DMS53 treated with DMSO at 0.1 percent for 48 hours (cell line): Measurements from ENCODE around the gene ERC2.

Experiments
- DNase-seq: peaks from one replicate; lab custom pipeline; 2025; ENCODE audit not compliant: unreplicated experiment; lab: John Stamatoyannopoulos, UW

The ERC2 gene

DNA sequence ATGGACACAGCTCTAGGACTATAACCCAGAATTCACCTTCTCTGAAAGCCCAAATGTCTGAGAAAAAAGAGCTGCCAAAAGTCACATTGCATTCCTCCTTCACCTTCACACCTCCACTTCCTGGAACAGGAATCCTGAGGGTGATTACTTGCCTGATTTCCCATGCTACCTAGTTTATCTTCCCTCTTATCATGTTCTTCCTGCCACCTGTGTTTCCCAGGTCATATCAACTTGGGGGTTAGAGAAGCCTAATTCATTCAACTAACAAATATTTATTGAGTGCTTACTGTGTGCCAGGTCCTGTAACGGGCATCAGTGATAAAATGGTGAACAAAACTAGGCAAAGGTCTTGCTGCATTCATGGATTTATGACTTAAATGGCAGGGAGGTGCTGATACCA, 701.5 kb downstream of the ERC2 start:
- DNase-seq, result no peak

DNA sequence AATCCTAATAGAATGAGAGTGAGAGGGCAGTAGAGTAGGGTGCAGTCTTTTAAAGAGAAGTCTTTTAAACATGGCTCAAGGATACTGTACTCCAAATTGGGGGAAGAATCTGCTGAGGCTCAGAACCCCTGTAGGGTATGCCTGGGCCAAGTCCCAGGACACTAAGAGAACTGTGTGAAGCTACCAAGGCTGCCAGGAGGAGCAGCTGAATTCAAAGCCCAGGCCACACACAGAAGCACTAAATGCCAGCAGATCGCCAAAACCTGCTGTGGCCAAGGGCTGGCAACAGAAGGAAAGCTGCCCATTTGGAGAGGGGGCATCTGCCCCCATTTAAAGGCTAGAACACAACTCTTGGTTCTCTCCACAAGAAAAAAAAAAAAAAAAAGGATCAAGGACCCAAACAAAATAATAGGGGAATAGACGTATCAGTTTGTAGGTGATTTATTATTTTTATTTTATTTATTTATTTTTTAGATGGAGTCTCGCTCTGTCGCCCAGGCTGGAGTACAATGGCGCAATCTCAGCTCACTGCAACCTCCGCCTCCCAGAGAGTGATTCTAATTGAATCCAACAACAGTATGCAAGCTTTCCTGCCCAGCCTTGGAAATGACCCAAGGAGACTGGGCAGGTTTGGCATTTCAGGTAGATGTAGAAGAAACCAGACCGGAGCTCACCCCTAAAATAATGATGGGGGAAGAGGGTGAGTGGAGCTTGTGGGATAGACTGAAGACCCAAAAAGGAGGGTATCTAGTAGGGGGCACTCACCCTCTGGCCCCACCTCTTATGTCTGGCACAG, 702.2 kb downstream of the ERC2 start:
- no peak for DNase-seq

DNA sequence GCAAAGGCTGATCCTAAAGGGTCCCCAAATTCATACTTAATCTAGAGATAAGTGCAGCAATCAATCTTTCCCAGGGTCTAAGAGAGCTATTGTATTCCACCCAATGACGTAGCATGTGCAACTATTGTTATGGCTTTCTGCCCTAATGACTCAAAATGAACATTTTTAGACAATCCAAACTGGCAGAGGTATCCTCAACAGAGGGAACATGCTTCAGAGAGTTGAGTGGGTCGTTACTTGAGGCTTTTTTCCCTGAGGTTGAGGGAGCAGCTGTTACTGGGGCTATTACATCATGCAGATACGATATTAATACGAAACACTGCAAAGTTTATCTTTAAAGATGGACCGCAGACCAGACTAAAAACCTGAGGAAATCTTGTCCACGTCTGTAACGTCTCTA, 702.9 kb downstream of the ERC2 start:
- no peak for DNase-seq

DNA sequence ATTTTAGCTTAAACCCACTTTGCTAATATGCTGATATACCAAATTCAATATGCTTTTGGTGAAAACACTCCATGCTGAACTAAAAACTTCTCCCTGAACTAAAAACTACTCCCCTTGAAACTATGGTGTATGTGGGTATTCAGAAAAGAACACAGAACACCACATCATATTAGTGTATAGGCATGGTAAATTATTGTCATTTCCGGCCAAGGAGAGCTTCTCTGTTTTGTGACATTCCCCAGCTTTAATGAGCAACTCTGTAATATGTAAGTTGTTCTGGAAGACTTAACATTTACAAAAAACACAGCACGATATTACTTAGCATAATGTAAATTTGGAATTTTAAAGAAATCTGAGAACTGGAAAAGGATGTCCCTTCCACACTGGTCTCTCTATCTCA, 711.3 kb downstream of the ERC2 start:
- no peak for DNase-seq

DNA sequence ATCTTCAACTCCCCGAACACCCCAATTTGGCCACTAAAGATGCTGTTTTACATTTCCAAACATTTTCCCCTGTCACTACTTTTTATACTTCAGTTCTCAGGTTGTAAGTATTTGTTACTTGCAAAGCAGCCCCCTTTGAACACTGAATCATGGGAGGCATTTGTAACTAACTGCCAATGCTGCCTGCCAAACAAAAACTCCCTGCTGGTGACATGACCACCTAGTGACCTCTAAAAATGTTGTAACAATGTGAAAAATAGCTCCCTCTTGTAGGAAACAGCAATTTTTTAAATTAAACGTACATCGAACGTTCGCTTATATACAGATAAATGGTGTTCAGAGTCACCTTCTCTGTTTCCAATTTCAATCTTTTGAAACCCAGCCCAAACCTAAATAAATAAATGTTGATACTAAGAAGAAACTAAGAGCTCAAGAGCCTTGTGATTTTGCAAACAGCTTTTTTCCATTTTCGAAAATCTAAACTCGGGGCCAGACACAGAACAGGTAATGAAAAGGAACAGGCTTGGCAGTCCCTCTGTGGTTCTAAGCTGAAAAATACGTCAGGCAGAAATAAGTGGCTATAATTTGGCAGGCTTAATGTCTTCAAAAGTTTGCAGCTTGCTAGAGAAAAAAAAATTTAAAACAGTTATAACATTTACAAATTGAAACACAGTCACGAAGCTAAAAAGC, 712.6 kb downstream of the ERC2 start:
- no peak for DNase-seq

DNA sequence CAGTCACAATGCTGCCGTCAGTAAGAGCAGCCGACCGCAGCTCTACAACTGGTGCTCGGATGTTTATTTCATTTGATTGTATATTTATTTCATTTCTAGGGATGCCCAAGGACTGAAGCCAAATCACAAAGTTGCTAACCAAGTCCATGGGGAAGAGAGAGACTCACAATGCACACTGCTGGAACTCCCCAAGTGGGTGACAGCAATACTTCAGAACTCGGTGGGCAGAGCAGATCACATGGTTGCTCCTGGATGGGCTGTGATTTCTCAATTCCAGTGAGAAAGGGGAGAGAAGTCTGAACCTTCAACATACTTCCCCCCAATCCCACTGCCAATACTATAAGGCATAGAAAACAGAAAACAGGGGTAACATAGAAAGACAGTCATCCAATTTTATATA, 715.4 kb downstream of the ERC2 start:
- DNase-seq, result no peak

DNA sequence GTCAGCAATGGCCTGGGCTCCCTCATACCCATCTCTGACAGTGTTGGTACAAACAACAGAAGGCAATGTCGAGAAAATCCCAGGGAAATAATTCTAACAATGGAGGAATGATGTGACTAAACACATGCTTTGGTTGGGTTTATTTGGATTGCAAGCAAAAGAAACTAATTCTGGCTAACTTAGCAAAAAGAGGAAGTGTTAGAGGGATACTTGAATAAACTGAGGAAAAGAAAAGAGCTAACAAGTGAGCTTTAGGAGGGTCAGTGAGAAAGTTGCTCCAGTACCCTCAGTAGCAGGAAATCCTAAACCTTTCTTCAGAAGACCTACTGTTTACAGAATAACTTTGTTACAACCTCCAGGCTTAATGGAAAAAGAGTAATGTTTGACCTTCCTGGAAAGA, 716.5 kb downstream of the ERC2 start:
- DNase-seq, result no peak

DNA sequence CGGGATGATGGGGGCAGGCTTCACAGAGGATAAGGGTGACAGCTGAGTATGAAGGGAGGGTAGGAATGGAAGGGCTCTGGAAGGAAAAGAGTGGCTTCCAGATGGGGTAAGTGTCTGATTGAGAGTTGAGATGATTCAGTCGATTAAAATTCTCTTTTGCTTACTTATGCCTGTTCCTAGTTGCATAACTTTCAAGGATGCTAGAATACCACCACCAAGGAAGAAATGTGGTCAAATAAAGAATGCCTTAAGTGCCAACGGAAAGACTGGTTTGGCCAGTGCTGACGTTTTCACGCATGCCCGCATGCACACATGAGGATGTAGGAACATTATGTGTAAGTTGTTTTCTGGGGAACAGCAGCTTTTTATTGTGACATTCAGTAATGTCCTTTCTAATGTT, 717.7 kb downstream of the ERC2 start:
- DNase-seq, result no peak

DNA sequence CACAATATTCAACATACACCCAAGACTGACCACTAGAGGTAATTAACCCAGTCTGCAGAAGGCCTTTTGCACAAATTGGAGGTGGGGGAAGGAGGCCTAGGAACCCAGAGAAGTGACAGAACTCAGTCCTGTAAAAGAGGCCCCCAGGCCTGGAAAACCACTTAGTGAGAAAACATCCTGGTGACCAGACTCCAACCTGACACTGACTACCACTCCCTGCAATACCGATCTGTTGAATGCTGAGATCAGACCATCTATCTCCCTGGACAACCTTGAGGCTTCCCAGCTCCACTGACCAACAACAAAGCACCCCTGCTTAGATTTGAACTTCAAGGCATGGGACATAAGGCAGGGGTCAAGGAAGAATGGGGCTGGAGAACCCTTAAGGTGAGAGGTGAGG, 719.2 kb downstream of the ERC2 start:
- DNase-seq, result no peak

DNA sequence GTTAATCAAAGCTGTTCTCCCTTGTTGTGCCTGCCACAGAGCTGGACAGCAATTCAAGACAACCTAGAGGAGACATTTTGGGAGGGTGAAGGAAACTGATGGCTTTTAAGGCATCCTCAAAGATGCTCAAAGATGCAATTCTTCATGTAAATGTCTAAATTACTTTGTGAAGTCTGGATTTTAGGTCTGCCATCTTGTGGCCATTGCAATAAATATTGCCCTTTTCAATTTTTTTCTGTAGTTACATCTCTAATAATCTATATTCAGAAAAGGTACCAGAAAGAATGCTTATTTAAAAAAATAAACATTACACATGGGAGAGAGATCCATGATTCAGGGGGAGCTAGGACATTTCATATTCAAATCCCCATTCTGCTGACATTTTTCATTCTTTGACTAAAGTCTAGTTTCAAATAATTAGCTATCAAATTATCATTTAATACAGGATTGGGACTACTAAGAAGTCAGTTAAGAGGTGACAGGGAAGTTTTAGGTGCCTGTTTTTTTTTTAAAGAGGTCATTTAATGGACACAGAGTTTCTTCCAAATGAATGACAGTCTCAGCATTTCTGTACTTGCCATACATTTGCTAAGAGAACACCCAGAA, 721.4 kb downstream of the ERC2 start:
- no peak for DNase-seq

DNA sequence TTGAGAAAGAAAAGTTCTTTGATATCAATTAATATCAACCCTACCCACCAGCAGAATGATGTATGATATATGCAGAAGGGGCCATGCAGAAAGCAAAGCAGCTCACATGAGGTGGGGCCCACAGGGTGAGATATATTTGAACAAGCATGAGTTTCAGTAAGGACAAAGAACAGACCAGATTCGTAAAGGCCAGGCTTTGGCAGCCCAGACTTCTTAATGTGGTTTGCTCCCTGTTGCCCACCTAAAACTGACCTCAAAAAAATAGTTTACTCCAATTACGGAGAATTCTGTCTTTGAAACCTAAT, 725.5 kb downstream of the ERC2 start:
- DNase-seq, result no peak

DNA sequence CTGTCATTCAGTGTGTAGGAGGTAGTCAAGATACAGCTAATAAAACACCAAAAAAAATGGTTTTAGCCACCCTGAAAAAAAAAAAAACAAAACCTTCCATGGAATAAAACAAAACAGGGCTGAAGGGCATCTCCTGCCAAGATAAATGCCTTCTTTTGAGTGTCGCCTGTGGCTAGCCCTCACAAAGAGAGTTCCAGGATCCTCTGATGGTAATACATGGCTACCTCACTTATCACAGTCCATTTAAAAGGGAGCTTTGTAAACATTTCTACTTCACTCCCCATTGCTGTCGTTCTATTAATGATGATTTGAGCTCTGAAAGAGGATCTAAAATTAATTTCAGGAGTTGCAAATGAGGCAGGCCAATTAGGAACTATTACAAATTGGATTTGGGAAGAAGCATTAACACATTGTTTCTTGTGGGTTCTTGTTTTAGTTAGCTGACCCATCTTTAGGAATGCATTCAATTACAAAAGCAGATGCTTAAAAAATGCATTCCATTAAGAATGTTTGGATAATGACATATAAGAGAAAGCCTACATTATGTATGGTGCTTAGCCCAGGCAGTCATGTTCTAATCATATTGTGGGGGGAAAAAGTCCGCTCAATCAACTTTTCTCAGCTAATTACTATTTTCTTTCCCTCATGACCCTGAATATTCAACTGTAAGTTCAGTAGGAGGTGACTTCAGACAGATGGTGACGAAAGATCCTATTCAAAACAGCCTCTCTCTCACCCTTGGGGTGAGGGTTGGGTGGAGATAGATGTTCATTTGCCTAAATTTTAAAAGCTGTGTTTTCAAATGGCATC, 726.0 kb downstream of the ERC2 start:
- no peak for DNase-seq

DNA sequence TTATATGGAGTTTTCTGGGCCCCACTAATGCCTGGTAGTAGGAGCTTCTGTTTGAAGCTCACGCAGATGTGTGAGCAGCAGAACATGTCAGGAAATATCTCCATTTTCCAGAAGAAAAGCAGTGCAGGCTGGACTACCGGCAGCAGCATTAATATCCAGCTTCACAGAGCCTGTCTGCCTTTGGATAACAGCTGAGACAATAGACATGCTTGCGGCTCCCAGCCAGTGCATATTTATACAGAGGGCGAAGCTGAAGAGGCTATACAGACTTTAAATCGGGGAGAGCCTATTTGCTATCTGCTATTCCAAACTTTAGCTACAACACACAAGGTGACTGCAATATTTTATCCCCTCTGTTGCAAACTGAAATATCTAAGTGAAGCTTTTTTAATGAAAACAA, 731.1 kb downstream of the ERC2 start:
- no peak for DNase-seq

DNA sequence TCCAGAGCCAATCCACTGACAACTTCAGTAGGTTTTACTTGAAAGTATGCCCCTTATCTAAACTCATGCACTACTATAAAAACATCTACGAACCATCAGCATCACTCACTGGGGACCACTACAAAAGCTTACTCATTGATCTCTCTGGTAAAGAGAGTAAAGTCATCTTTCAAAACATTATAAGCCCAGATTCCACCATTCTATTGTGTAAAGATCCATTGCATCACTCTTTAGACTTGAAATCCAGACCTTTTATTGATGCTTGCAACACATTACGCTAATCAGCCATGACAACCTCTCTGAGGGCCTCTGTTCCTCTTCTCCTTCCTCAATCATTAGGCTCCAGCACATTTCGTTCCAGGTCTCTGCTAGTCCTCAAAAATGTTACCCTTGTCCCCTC, 732.3 kb downstream of the ERC2 start:
- DNase-seq, result no peak

DNA sequence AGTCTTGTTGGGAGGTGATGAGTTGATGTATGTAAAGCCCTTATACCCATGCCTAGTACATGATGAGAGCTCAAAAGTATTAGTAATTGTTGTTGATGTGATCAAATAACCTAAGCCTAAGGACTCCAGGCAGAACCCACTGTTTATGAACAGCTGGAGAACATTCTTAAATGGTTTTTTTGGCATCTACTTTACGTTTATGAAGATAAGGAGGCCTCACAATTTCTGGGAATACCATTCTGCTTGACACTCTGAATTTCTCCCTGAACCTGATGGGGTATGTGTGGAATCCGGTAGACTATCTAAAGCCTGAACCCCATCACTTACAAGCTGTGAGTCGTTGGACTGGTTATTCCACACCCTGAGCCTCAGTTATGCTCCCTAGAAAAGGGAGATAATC, 736.5 kb downstream of the ERC2 start:
- no peak for DNase-seq

DNA sequence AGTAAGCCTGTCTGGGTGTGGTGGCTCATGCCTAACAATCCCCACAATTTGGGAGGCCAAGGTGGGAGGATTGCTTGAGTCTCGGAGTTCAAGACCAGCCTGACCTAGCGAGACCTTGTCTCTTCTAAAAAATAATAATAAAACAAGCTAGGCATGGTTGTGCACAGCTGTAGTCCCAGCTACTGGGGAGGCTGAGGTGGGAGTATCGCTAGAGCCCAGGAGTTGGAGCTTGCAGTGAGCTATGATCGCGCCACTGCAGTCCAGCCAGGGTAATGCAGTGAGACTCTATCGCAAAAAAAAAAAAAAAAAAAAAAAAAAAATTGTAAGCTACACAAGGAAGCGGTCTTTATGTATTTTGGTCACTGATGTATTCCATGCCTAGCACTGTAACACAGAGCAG, 738.7 kb downstream of the ERC2 start:
- DNase-seq, result no peak

DNA sequence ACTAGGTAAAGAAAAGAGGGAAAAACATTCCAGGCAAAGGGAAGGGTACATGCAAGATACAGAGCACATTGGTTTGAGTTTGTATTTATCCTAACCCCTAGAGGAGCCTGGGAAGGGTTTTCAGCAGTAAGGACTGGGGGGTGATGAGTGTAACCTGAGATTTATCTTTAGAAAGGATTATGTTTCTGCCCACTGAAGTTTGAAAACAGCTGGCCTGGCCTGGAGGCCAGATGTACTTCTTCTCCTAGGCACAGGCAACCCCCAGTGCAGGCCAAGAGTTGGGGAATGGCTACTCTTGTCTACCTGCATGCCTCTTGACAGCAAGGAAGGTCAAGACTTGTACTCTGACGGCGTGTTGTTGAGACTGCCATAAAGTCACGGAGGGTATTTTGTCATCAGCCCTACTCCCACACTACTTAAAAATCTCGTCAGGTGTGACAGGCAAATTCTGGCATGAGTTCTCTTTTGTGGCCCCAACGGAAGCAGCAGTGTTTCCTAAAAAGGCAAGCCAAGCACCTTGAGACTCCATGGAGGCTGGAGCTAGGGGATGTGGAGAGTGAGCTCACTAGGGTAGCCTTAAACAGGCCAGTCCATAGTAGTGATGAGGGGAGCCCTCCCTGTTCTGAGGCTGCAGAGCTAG, 739.7 kb downstream of the ERC2 start:
- DNase-seq, result no peak

DNA sequence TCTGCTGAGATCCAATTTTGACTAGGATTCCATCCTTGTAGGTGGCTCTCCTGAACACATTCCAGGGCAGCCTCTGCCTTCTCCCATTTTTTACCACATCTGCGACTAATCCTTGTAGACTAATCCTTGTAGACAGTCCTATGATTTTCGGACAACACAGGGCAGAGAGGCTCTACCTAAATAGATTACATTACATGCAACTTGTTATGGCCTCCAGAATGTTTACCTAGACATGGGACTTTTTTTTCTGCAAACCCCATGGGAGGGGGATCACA, 741.8 kb downstream of the ERC2 start:
- no peak for DNase-seq

DNA sequence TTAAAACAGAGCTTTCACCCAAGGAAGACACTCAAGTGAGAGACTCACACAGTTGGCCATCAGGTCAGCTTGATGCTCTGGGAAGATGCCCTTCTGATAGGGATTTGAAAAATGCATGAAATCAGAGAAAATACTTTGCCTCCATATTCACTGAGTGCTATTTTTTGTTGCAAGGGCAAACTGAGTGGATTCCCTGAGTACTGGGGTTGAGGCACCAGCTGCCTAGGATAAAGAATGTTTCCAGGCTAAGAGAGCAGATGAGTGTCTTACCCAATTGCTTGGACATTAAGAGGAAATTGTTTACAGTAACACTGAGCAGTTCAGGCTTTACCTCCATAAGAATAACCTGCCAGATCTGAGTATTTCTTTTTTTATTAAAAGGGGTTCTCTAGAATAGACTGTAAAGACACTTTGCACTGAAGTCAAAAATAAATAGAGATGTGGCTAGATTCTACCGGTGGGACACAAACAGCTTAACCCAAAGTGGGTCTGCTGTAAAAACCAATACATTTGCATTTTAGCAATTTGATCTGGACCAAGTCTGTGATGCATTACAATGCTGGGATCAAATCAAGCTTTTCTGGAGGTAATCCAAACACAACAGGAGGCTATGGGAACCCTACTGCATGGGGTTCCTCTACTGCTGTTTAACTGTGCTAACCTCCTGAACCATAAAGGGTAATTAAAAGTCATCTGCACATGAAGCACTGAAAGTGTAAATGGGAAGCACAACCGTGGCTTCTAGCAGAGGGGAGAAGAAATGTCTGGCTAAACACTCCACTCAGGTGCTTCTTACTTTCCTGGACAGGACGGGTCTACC, 742.4 kb downstream of the ERC2 start:
- DNase-seq, result no peak

DNA sequence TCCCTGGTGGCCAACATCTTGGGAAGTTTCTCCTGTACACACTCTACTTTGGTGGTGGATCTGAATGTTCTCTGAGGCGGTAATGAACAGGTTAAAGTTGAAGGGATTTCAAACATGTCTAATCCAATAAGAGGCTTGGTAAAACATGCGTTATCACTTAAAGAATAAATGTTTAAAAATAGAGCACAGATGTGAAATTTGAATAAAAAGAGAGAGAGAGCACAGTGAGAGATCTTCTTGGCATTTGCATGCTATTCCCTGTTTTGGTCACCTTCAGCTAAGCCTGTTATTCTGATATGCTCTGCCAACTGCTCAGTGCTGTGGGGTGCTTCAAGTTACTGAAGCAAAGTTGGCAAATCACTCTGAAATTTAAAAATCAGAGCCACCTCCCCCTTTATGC, 743.4 kb downstream of the ERC2 start:
- no peak for DNase-seq

DNA sequence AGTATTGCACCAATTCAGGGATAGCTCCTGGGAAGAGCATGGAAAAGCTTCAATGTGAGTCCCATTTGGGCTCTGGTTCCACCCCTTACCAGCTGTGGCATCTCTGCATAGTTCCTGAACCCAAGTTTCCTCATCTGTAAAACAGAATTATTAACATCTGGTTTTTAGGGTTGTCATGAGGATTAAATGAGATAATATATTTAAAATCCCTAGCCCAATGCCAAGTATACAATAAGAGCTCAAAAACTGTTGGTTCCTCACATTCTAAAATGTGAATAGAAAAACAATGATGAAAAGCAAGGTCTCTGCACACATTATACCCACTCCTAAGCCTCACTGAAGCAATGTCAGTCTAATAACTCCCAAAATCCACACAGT, 743.9 kb downstream of the ERC2 start:
- DNase-seq, result no peak
